ENCODE measurements around the gene HVCN1.
A peak's percentile ranks its signal among the peaks of the same experiment; 100 is the strongest.

The HVCN1 gene

GRCh38 chr12:110658878-110659277 is 30.0 kb downstream of the HVCN1 start:
- Histone ChIP-seq H3K9me3 (ENCODE audit: control insufficient read depth, insufficient read depth, low read depth, low read length) (no peaks in the 10 kb centered on the region), H3K4me3 (ENCODE audit: low read depth, low read length) (no peak overlapping the region), H3K36me3 (ENCODE audit: control insufficient read depth in 2 of 2, insufficient read depth in 1 of 2, low read length in 2 of 2) (no peaks in the 10 kb centered on the region), H3K27ac (ENCODE audit: extremely low read depth, low read depth, low read length) (no peak overlapping the region), H3K4me1 (ENCODE audit: control insufficient read depth, insufficient read depth, low read length) (no peaks in the 10 kb centered on the region)
- CTCF ChIA-PET = interaction anchor here (0.6 kb wide), 1 partner anchor 13 kb away, joined by 4 read pairs; no protein-coding TSS in a partner anchor
- POLR2A ChIA-PET = no interaction called here
- TF ChIP-seq ZNF311 (tag by site-specific recombination; IDR thresholded peaks at IDR 0.05; ENCODE audit: borderline replicate concordance) = no peak
- peak; percentile 83 for TF ChIP-seq SP7 (tag by site-specific recombination; IDR thresholded peaks at IDR 0.05)

GRCh38 chr12:110658242-110658641 is 30.7 kb downstream of the HVCN1 start:
- ChIA-PET CTCF (no interaction called here), POLR2A (interaction anchor here (0.7 kb wide), 1 partner anchor 79 kb away, joined by 3 read pairs; no protein-coding TSS in a partner anchor)
- Histone ChIP-seq H3K4me1 (ENCODE audit: control insufficient read depth, insufficient read depth, low read length) (no peaks in the 10 kb centered on the region), H3K4me3 (ENCODE audit: low read depth, low read length) (no peak overlapping the region), H3K9me3 (ENCODE audit: control insufficient read depth, insufficient read depth, low read depth, low read length) (no peaks in the 10 kb centered on the region), H3K36me3 (ENCODE audit: control insufficient read depth in 2 of 2, insufficient read depth in 1 of 2, low read length in 2 of 2) (no peaks in the 10 kb centered on the region; a peak in 1 of 3 replicates), H3K27ac (ENCODE audit: extremely low read depth, low read depth, low read length) (no peak overlapping the region)
- TF ChIP-seq GLI4 (tag by site-specific recombination; IDR thresholded peaks at IDR 0.05) = no peak
- no peak for TF ChIP-seq ELK4 (IDR thresholded peaks at IDR 0.05; ENCODE audit: borderline replicate concordance, low read depth, low read length)
- no peak for TF ChIP-seq ZNF114 (tag by site-specific recombination; IDR thresholded peaks at IDR 0.05)
- TF ChIP-seq ZNF280D (tag by site-specific recombination; IDR thresholded peaks at IDR 0.05) = no peak
- TF ChIP-seq EGR2 (tag by site-specific recombination; IDR thresholded peaks at IDR 0.05; ENCODE audit: low read depth) = 0 out of 2 replicates have a peak, but pooled peaks have one; percentile 9

GRCh38 chr12:110657747-110658146 is 31.2 kb downstream of the HVCN1 start:
- Histone ChIP-seq H3K4me3 (ENCODE audit: low read depth, low read length) (no peak overlapping the region), H3K4me1 (ENCODE audit: control insufficient read depth, insufficient read depth, low read length) (no peaks in the 10 kb centered on the region), H3K36me3 (ENCODE audit: control insufficient read depth in 2 of 2, insufficient read depth in 1 of 2, low read length in 2 of 2) (no peaks in the 10 kb centered on the region; a peak in 1 of 3 replicates), H3K27ac (ENCODE audit: extremely low read depth, low read depth, low read length) (no peak overlapping the region), H3K9me3 (ENCODE audit: control insufficient read depth, insufficient read depth, low read depth, low read length) (no peaks in the 10 kb centered on the region)
- CTCF ChIA-PET = interaction anchor here (0.6 kb wide), 1 partner anchor 172 kb away, joined by 3 read pairs; no protein-coding TSS in a partner anchor
- POLR2A ChIA-PET = interaction anchor here (0.7 kb wide), 1 partner anchor 79 kb away, joined by 3 read pairs; no protein-coding TSS in a partner anchor
- TF ChIP-seq ZNF626 (tag by site-specific recombination; IDR thresholded peaks at IDR 0.05) (no peak), ZNF623 (tag by site-specific recombination; IDR thresholded peaks at IDR 0.05) (no peak), ZNF473 (tag by site-specific recombination; IDR thresholded peaks at IDR 0.05) (no peak), AEBP2 (tag by site-specific recombination; IDR thresholded peaks at IDR 0.05; ENCODE audit: borderline replicate concordance) (no peak), PRDM10 (tag by site-specific recombination; IDR thresholded peaks at IDR 0.05) (no peak), TCF7L2 (IDR thresholded peaks at IDR 0.05; ENCODE audit: borderline replicate concordance, low read depth, low read length) (no peak), BCL6B (tag by site-specific recombination; IDR thresholded peaks at IDR 0.05) (no peak), ZBTB44 (tag by site-specific recombination; IDR thresholded peaks at IDR 0.05) (no peak), ZFP3 (tag by site-specific recombination; IDR thresholded peaks at IDR 0.05; ENCODE audit: low read depth) (no peak), ZNF174 (tag by site-specific recombination; IDR thresholded peaks at IDR 0.05) (no peak), MZF1 (tag by site-specific recombination; IDR thresholded peaks at IDR 0.05; ENCODE audit: borderline replicate concordance) (no peak)
